Neural cell (in vitro differentiated cells): ENCODE measurements around the gene ATG7. TPM values are rescaled to one million over a fixed set of nuclear protein-coding genes. Genes with fewer than 3 reads are reported as not detected.

Experiments
- H2AFZ ChIP-seq: fragments of 200-600, 300-800 bp; sonication (generic), shearing (Covaris generic); 2 replicates; pipeline ENCODE4 v1.6.0; 2014; ENCODE audit warnings: low read depth, mild to moderate bottlenecking, antibody characterized with exemption, low read length, moderate library complexity
- H3F3A ChIP-seq: fragments of 200-600 bp; shearing (Covaris generic); 2 replicates; pipeline ENCODE4 v1.6.1; 2016; ENCODE audit warnings: mild to moderate bottlenecking, moderate library complexity, mixed read lengths, antibody characterized with exemption, low read length; ENCODE audit not compliant: insufficient read depth, poor library complexity, severe bottlenecking
- H3K27ac ChIP-seq: fragments of 200-600, 300-800 bp; sonication (generic), shearing (Covaris generic); 2 replicates; pipeline ENCODE4 v1.5.1; 2014; ENCODE audit warnings: mild to moderate bottlenecking, low read length, moderate library complexity
- H3K27me3 ChIP-seq: fragments of 300-800, 200-600 bp; sonication (generic), shearing (Covaris generic); 2 replicates; pipeline ENCODE4 v1.6.0; 2014; ENCODE audit warnings: mild to moderate bottlenecking, low read depth, low read length, moderate library complexity; ENCODE audit not compliant: insufficient read depth
- H3K36me3 ChIP-seq: fragments of 300-800, 200-600 bp; sonication (generic), shearing (Covaris generic); 2 replicates; pipeline ENCODE4 v1.5.1; 2014; ENCODE audit warnings: mild to moderate bottlenecking, antibody characterized with exemption, low read length, moderate library complexity; ENCODE audit not compliant: insufficient read depth
- H3K4me2 ChIP-seq: fragments of 300-800, 200-600 bp; sonication (generic), shearing (Covaris generic); 2 replicates; pipeline ENCODE4 v1.6.0; 2014; ENCODE audit warnings: mild to moderate bottlenecking, low read length
- H3K4me3 ChIP-seq: fragments of 300-800, 200-600 bp; sonication (generic), shearing (Covaris generic); 2 replicates; pipeline ENCODE4 v1.5.1; 2014; ENCODE audit warnings: mild to moderate bottlenecking, low read length, moderate library complexity
- H3K79me2 ChIP-seq: fragments of 200-600 bp; shearing (Covaris generic); replicated peaks from 2 replicates; pipeline ENCODE4 v1.6.0; 2014; ENCODE audit warnings: mild to moderate bottlenecking, low read length, moderate library complexity; ENCODE audit not compliant: insufficient read depth
- H3K9ac ChIP-seq: fragments of 300-800, 200-600 bp; sonication (generic), shearing (Covaris generic); 2 replicates; pipeline ENCODE4 v1.6.1; 2016; ENCODE audit warnings: mild to moderate bottlenecking, low read length, mixed read lengths
- H3K9me2 ChIP-seq: fragments of 200-600 bp; shearing (Covaris generic); 2 replicates; pipeline ENCODE4 v1.6.1; 2016; ENCODE audit warnings: mild to moderate bottlenecking, low read length, mixed read lengths; ENCODE audit not compliant: insufficient read depth
- H3K9me3 ChIP-seq: fragments of 200-600, 300-800 bp; sonication (generic), shearing (Covaris generic); 2 replicates; pipeline ENCODE4 v1.6.1; 2016; ENCODE audit warnings: mild to moderate bottlenecking, mixed run types, low read length, moderate library complexity, mixed read lengths
- H4K20me1 ChIP-seq: fragments of 200-600 bp; shearing (Covaris generic); 2 replicates; pipeline ENCODE4 v1.6.1; 2016; ENCODE audit warnings: mild to moderate bottlenecking, mixed run types; ENCODE audit not compliant: insufficient read depth
- CTCF ChIP-seq: fragments of 450-650 bp; IDR thresholded peaks from 2 replicates; pipeline ENCODE4 v1.5.1; 2014; ENCODE audit warnings: antibody characterized with exemption, mild to moderate bottlenecking, moderate library complexity; ENCODE audit not compliant: poor library complexity, severe bottlenecking
- EP300 ChIP-seq: fragments of 450-650 bp; conservative IDR thresholded peaks from 2 replicates; pipeline ENCODE4 v1.6.1; 2014; ENCODE audit warnings: antibody characterized with exemption, mild to moderate bottlenecking, moderate library complexity; ENCODE audit not compliant: poor library complexity, severe bottlenecking
- EZH2 ChIP-seq: fragments of 200-600, 300-800 bp; shearing (Covaris generic), sonication (generic); IDR thresholded peaks from 2 replicates; pipeline ENCODE4 v1.6.1; 2014; ENCODE audit warnings: antibody characterized with exemption, low read length, borderline replicate concordance, mild to moderate bottlenecking; ENCODE audit not compliant: insufficient read depth, poor library complexity, severe bottlenecking
- MXI1 ChIP-seq: fragments of 450-650 bp; conservative IDR thresholded peaks from 2 replicates; pipeline ENCODE4 v1.6.1; 2014; ENCODE audit warnings: antibody characterized with exemption, mild to moderate bottlenecking; ENCODE audit not compliant: poor library complexity, severe bottlenecking
- POLR2AphosphoS5 ChIP-seq: IDR thresholded peaks from 2 replicates; pipeline ENCODE4 v1.6.1; 2012
- RAD21 ChIP-seq: fragments of 450-650 bp; conservative IDR thresholded peaks from 2 replicates; pipeline ENCODE4 v1.6.1; 2014; ENCODE audit warnings: antibody characterized with exemption, mild to moderate bottlenecking, moderate library complexity
- REST ChIP-seq: IDR thresholded peaks from 2 replicates; pipeline ENCODE4 v1.6.1; 2012; ENCODE audit warnings: borderline replicate concordance
- SMC3 ChIP-seq: fragments of 450-650 bp; conservative IDR thresholded peaks from 2 replicates; pipeline ENCODE4 v1.6.1; 2014; ENCODE audit warnings: antibody characterized with exemption, mild to moderate bottlenecking, moderate library complexity; ENCODE audit not compliant: poor library complexity
- TAF1 ChIP-seq: IDR thresholded peaks from 2 replicates; pipeline ENCODE4 v1.6.1; 2012; ENCODE audit warnings: low read depth
- polyA plus RNA-seq: library from polyadenylated mRNA; depleted of rRNA; stranded (reverse); fragments of >200 nt; gene quantifications from 2 replicates; pipeline ENCODE4 v1.2.3, GENCODE V29; 2014

The ATG7 gene
- polyA plus RNA-seq, 1 donor from 2014 or later = 28.8 TPM

GRCh38 chr3:11273891-11274291, 1.7 kb downstream of the ATG7 start:
- H3K79me2 ChIP-seq = peaks cover 13% of the 10 kb centered on the region
- TF ChIP-seq POLR2AphosphoS5 (no peak), RAD21 (no peak), MXI1 (no peak), EZH2 (no peak), TAF1 (no peak), CTCF (no peak), REST (no peak), SMC3 (no peak), EP300 (no peak)
- H3K27ac ChIP-seq = no peak overlapping the region
- H2AFZ ChIP-seq = no peak overlapping the region
- peak overlapping the region; percentile 79 for H3K4me3 ChIP-seq
- H3K36me3 ChIP-seq = no peaks in the 10 kb centered on the region
- no peak overlapping the region for H3K4me2 ChIP-seq
- H4K20me1 ChIP-seq = no peaks in the 10 kb centered on the region
- H3K9ac ChIP-seq = no peak overlapping the region
- no peaks in the 10 kb centered on the region for H3K9me2 ChIP-seq
- H3K9me3 ChIP-seq = no peaks in the 10 kb centered on the region
- no peaks in the 10 kb centered on the region for H3K27me3 ChIP-seq
- no peaks in the 10 kb centered on the region for H3F3A ChIP-seq

GRCh38 chr3:11274566-11275142, 2.5 kb downstream of the ATG7 start:
- no peak overlapping the region for H3K9ac ChIP-seq
- no peaks in the 10 kb centered on the region for H3K9me2 ChIP-seq
- peaks cover 13% of the 10 kb centered on the region for H3K79me2 ChIP-seq
- H3K4me3 ChIP-seq = no peak overlapping the region
- no peaks in the 10 kb centered on the region for H3F3A ChIP-seq
- TF ChIP-seq POLR2AphosphoS5 (no peak), REST (no peak), EZH2 (no peak), EP300 (no peak), RAD21 (no peak), TAF1 (no peak), CTCF (no peak), MXI1 (no peak), SMC3 (no peak)
- no peaks in the 10 kb centered on the region for H3K36me3 ChIP-seq
- no peak overlapping the region for H3K4me2 ChIP-seq
- H2AFZ ChIP-seq = no peak overlapping the region
- no peaks in the 10 kb centered on the region for H3K9me3 ChIP-seq
- no peaks in the 10 kb centered on the region for H3K27me3 ChIP-seq
- H4K20me1 ChIP-seq = no peaks in the 10 kb centered on the region
- no peak overlapping the region for H3K27ac ChIP-seq
